Ishikawa (cell line): ENCODE measurements around the gene OR2A2.

Experiments used
- CEBPB ChIP-seq: IDR thresholded peaks from 2 replicates; pipeline ENCODE4 v1.6.1; 2012
- CREB1 ChIP-seq: IDR thresholded peaks from 2 replicates; pipeline ENCODE4 v1.6.1; 2012; ENCODE audit warnings: low read depth
- EGR1 ChIP-seq: IDR thresholded peaks from 2 replicates; pipeline ENCODE4 v1.6.1; 2012
- FOXM1 ChIP-seq: IDR thresholded peaks from 2 replicates; pipeline ENCODE4 v1.6.1; 2012; ENCODE audit warnings: low read depth, borderline replicate concordance
- RAD21 ChIP-seq: IDR thresholded peaks from 2 replicates; pipeline ENCODE4 v1.6.1; 2012; ENCODE audit warnings: low read depth
- REST ChIP-seq: IDR thresholded peaks from 2 replicates; pipeline ENCODE4 v1.6.1; 2012; ENCODE audit warnings: low read depth, mild to moderate bottlenecking
- TAF1 ChIP-seq: IDR thresholded peaks from 2 replicates; pipeline ENCODE4 v1.6.1; 2012; ENCODE audit warnings: low read depth, mild to moderate bottlenecking
- YY1 ChIP-seq: IDR thresholded peaks from 2 replicates; pipeline ENCODE4 v1.6.1; 2012; ENCODE audit warnings: low read depth
- ZBTB7A ChIP-seq: IDR thresholded peaks from 2 replicates; pipeline ENCODE4 v1.6.1; 2012; ENCODE audit warnings: low read depth
- TF ChIP-seq, protein P1 (sequence below): IDR thresholded peaks from 2 replicates; pipeline ENCODE4 v1.6.1; 2012

GRCh38 chr7:144133307-144133706 lies 23.9 kb downstream of the OR2A2 start:
- TF ChIP-seq CEBPB (no peak), TAF1 (no peak), YY1 (no peak), EGR1 (no peak), REST (no peak), RAD21 (no peak), FOXM1 (no peak), ZBTB7A (no peak), CREB1 (no peak)
- TF ChIP-seq, protein P1, sequence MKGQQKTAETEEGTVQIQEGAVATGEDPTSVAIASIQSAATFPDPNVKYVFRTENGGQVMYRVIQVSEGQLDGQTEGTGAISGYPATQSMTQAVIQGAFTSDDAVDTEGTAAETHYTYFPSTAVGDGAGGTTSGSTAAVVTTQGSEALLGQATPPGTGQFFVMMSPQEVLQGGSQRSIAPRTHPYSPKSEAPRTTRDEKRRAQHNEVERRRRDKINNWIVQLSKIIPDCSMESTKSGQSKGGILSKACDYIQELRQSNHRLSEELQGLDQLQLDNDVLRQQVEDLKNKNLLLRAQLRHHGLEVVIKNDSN: no peak
